Measurements from ENCODE around the gene POLD2.

The POLD2 gene

DNA sequence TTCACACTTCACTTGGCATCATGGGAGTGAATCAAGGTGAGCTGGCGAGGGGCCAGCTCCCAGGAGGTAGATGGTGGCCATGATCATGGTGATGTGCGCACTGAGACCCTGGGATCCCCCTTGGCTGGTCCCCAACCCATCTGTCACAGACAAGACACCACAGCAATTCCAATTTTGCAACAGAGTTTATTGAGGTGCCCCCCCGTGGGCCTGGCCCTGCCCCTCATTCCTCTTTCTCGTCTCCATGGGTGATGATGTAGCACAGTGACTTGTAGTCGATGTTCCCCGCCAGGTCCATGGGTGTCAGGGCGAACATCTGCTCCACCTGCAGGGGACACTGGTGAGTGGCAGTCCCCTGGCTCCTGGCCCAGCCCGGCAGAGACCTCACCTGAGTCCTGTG is 15.3 kb upstream of the POLD2 start:
- no peaks in the 10 kb centered on the region for H4K20me1 ChIP-seq (ENCODE audit: low read depth, low read length)
- no peak overlapping the region for H3K4me2 ChIP-seq (ENCODE audit: low read depth, low read length, poor library complexity, severe bottlenecking)
- H3K9ac ChIP-seq (ENCODE audit: low read length), result no peak overlapping the region
- no peaks in the 10 kb centered on the region for H3K9me3 ChIP-seq (ENCODE audit: insufficient read depth, low read length)
- no peak overlapping the region for H2AFZ ChIP-seq (ENCODE audit: low read depth, low read length, severe bottlenecking)
- no peaks in the 10 kb centered on the region for H3K79me2 ChIP-seq (ENCODE audit: insufficient read depth, low read length)
- H3K27ac ChIP-seq (ENCODE audit: low read depth, low read length), result no peak overlapping the region
- no peaks in the 10 kb centered on the region for H3F3A ChIP-seq (ENCODE audit: insufficient read depth)
- H3K4me3 ChIP-seq (ENCODE audit: insufficient read depth, low read length, poor library complexity, severe bottlenecking), result no peak overlapping the region
- no peaks in the 10 kb centered on the region for H3K27me3 ChIP-seq (ENCODE audit: low read length)
- no peak for TF ChIP-seq EZH2phosphoT487 (conservative IDR thresholded peaks at IDR 0.05; ENCODE audit: low read length)
- TF ChIP-seq, protein P1, sequence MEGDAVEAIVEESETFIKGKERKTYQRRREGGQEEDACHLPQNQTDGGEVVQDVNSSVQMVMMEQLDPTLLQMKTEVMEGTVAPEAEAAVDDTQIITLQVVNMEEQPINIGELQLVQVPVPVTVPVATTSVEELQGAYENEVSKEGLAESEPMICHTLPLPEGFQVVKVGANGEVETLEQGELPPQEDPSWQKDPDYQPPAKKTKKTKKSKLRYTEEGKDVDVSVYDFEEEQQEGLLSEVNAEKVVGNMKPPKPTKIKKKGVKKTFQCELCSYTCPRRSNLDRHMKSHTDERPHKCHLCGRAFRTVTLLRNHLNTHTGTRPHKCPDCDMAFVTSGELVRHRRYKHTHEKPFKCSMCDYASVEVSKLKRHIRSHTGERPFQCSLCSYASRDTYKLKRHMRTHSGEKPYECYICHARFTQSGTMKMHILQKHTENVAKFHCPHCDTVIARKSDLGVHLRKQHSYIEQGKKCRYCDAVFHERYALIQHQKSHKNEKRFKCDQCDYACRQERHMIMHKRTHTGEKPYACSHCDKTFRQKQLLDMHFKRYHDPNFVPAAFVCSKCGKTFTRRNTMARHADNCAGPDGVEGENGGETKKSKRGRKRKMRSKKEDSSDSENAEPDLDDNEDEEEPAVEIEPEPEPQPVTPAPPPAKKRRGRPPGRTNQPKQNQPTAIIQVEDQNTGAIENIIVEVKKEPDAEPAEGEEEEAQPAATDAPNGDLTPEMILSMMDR (IDR thresholded peaks at IDR 0.05; ENCODE audit: insufficient read depth, low read length, poor library complexity, severe bottlenecking), result no peak
- H3K9me2 ChIP-seq (replicated peaks; ENCODE audit: insufficient read depth, low read length), result no peaks in the 10 kb centered on the region
- H3K36me3 ChIP-seq (ENCODE audit: low read length), result no peaks in the 10 kb centered on the region

DNA sequence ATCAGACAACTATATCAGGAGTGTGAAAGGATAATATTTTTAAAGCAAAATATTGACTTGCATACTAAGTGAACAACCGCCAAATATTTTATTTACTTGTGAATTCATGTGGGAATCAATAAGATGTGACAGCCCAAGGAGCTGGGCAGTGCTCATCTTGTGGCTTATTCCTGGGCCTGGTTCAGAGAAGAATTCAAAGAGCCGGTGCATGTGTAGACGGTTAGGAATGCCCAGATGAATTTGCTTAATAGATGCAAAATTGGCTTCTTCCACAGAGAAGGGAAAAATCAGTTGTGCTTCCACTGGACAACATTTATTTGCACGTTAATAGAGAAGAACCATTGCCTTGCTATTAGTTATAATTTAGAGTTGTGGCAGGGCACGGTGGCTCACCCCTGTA is 13.4 kb upstream of the POLD2 start:
- H3K9me2 ChIP-seq (replicated peaks; ENCODE audit: insufficient read depth, low read length), result no peaks in the 10 kb centered on the region
- H3K27ac ChIP-seq (ENCODE audit: low read depth, low read length), result no peak overlapping the region
- H3K79me2 ChIP-seq (ENCODE audit: insufficient read depth, low read length), result no peaks in the 10 kb centered on the region
- no peak overlapping the region for H3K4me3 ChIP-seq (ENCODE audit: insufficient read depth, low read length, poor library complexity, severe bottlenecking)
- no peaks in the 10 kb centered on the region for H3K9me3 ChIP-seq (ENCODE audit: insufficient read depth, low read length)
- no peak overlapping the region for H2AFZ ChIP-seq (ENCODE audit: low read depth, low read length, severe bottlenecking)
- no peak for TF ChIP-seq EZH2phosphoT487 (conservative IDR thresholded peaks at IDR 0.05; ENCODE audit: low read length)
- TF ChIP-seq, protein P1 (IDR thresholded peaks at IDR 0.05; ENCODE audit: insufficient read depth, low read length, poor library complexity, severe bottlenecking), result no peak
- H3K9ac ChIP-seq (ENCODE audit: low read length), result no peak overlapping the region
- no peaks in the 10 kb centered on the region for H3F3A ChIP-seq (ENCODE audit: insufficient read depth)
- H3K27me3 ChIP-seq (ENCODE audit: low read length), result no peaks in the 10 kb centered on the region
- no peaks in the 10 kb centered on the region for H3K36me3 ChIP-seq (ENCODE audit: low read length)
- H3K4me2 ChIP-seq (ENCODE audit: low read depth, low read length, poor library complexity, severe bottlenecking), result no peak overlapping the region
- no peaks in the 10 kb centered on the region for H4K20me1 ChIP-seq (ENCODE audit: low read depth, low read length)

DNA sequence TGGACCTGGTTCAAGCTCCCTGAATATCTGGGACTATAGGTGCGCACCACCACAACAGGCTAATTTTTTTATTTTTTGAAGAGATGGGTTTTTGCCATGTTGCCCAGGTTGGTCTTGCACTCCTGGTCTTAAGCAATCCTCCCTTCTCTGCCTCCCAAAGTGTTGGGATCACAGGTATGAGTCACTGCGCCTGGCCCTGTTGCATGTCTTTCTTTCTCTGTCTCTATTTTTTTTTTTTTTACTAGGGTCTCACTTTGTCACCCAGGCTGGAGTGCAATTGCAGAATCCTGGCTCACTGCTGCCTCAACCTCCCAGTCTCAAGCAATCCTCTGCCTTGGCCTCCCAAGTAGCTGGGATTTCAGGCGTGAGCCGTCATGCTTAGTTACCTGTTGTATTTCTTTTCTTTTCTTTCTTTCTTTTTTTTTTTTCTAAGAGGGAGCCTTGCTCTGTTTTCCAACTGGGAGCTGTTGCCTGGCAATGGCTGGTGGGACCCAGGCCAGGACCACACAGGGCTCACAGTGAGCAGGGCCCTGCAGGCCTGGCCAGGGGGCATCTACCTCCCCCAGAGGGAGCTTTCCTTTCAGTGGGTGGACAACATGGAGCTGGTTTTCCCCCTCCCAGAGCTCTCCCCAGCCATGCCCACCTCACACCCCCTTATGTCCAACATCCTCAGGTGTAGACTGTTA is 11.7 kb upstream of the POLD2 start:
- TF ChIP-seq EZH2phosphoT487 (conservative IDR thresholded peaks at IDR 0.05; ENCODE audit: low read length), result no peak
- TF ChIP-seq, protein P1 (IDR thresholded peaks at IDR 0.05; ENCODE audit: insufficient read depth, low read length, poor library complexity, severe bottlenecking), result no peak
- Histone ChIP-seq H3K4me2 (ENCODE audit: low read depth, low read length, poor library complexity, severe bottlenecking) (no peak overlapping the region), H3K9ac (ENCODE audit: low read length) (no peak overlapping the region), H3K27ac (ENCODE audit: low read depth, low read length) (no peak overlapping the region), H2AFZ (ENCODE audit: low read depth, low read length, severe bottlenecking) (no peak overlapping the region), H3K9me3 (ENCODE audit: insufficient read depth, low read length) (no peaks in the 10 kb centered on the region), H3F3A (ENCODE audit: insufficient read depth) (no peaks in the 10 kb centered on the region), H4K20me1 (ENCODE audit: low read depth, low read length) (no peaks in the 10 kb centered on the region), H3K79me2 (ENCODE audit: insufficient read depth, low read length) (no peaks in the 10 kb centered on the region), H3K27me3 (ENCODE audit: low read length) (no peaks in the 10 kb centered on the region), H3K9me2 (replicated peaks; ENCODE audit: insufficient read depth, low read length) (no peaks in the 10 kb centered on the region), H3K36me3 (ENCODE audit: low read length) (no peaks in the 10 kb centered on the region), H3K4me3 (ENCODE audit: insufficient read depth, low read length, poor library complexity, severe bottlenecking) (no peak overlapping the region)

Measured in SU-DHL-6 (cell line).